H1 (cell line): ENCODE results near the gene NRM. TPM values are rescaled to one million over a fixed set of nuclear protein-coding genes. Genes with fewer than 3 reads are reported as not detected.

Experiments used
- CTCF ChIA-PET: fragments of 300-600 bp; sonication (Branson Sonifier 250); formaldehyde crosslinking; loops from one replicate; lab custom pipeline; 2021; ENCODE audit not compliant: partially characterized antibody; lab: Charles Lee
- POLR2A ChIA-PET: fragments of 300-600 bp; sonication (Branson Sonifier 250); formaldehyde crosslinking; loops from one replicate; lab custom pipeline; 2021; ENCODE audit warnings: inconsistent platforms; ENCODE audit not compliant: partially characterized antibody; lab: Charles Lee
- DNase-seq, 2 experiments: peaks; one replicate each; pipeline versions ENCODE4 v3.0.0 to v3.0.0-alpha.2; 2010 to 2022; ENCODE audit warnings: low spot score in 2 of 2, low read depth in 1 of 2, mixed read lengths in 1 of 2
- FAIRE-seq: peaks from 2 replicates; lab custom pipeline; 2011; peaks lifted over from hg19 to GRCh38; lab: Jason Lieb, UNC
- H2AFZ ChIP-seq: 2 replicates; pipeline ENCODE4 v1.8.1; 2012; ENCODE audit warnings: low read length, inconsistent platforms
- H2AK5ac ChIP-seq: 2 replicates; pipeline ENCODE4 v1.6.1; 2013; ENCODE audit warnings: low read depth, low read length
- H2BK120ac ChIP-seq: replicated peaks from 2 replicates; pipeline ENCODE3; 2013; ENCODE audit warnings: low read depth, low read length, inconsistent platforms
- H2BK12ac ChIP-seq: 2 replicates; pipeline ENCODE4 v1.6.1; 2013; ENCODE audit warnings: low read depth, low read length
- H2BK15ac ChIP-seq: 2 replicates; pipeline ENCODE4 v1.6.1; 2013; ENCODE audit warnings: low read length
- H2BK20ac ChIP-seq: 2 replicates; pipeline ENCODE4 v1.6.1; 2013; ENCODE audit warnings: low read length
- H2BK5ac ChIP-seq: 2 replicates; pipeline ENCODE4 v1.6.1; 2013; ENCODE audit warnings: low read depth, low read length
- H3K14ac ChIP-seq: 2 replicates; pipeline ENCODE4 v1.6.1; 2013; ENCODE audit warnings: inconsistent platforms; ENCODE audit not compliant: insufficient read length
- H3K18ac ChIP-seq: 2 replicates; pipeline ENCODE4 v1.6.1; 2013; ENCODE audit warnings: low read length; ENCODE audit errors: extremely low read depth
- H3K23ac ChIP-seq: 2 replicates; pipeline ENCODE4 v1.6.1; 2013; ENCODE audit warnings: inconsistent platforms; ENCODE audit not compliant: insufficient read length
- H3K23me2 ChIP-seq: 2 replicates; pipeline ENCODE4 v1.6.1; 2013; ENCODE audit warnings: low read depth, low read length
- H3K27ac ChIP-seq: 2 replicates; pipeline ENCODE4 v1.6.1; 2011; ENCODE audit warnings: low read depth, low read length, inconsistent platforms
- H3K27me3 ChIP-seq, 4 experiments: replicated peaks in 1 of 4; 1 replicate in 1 of 4; 2 replicates in 3 of 4; pipeline versions ENCODE4 v1.6.1 to v1.8.1; 2011 to 2013; ENCODE audit warnings: low read length in 3 of 4, mild to moderate bottlenecking in 3 of 4, inconsistent platforms in 2 of 4, mixed read lengths in 2 of 4, moderate library complexity in 1 of 4; ENCODE audit not compliant: control insufficient read depth in 3 of 4, insufficient read depth in 3 of 4; ENCODE audit errors: extremely low read depth in 1 of 4
- H3K36me3 ChIP-seq, 4 experiments: 2 replicates each; pipeline versions ENCODE4 v1.6.1 to v1.8.1; 2011 to 2013; ENCODE audit warnings: mild to moderate bottlenecking in 4 of 4, low read length in 3 of 4, moderate library complexity in 2 of 4, control low read depth in 1 of 4, inconsistent platforms in 1 of 4; ENCODE audit not compliant: insufficient read depth in 4 of 4, control insufficient read depth in 2 of 4
- H3K4ac ChIP-seq: replicated peaks from 2 replicates; pipeline ENCODE3; 2013; ENCODE audit warnings: low read length, low read depth, mixed read lengths, inconsistent platforms; ENCODE audit not compliant: insufficient read length
- H3K4me1 ChIP-seq, 4 experiments: replicated peaks in 1 of 4; 1 replicate in 1 of 4; 2 replicates in 3 of 4; pipeline versions ENCODE4 v1.6.1 to v1.8.1; 2011 to 2013; ENCODE audit warnings: low read length in 3 of 4, inconsistent platforms in 2 of 4, mixed read lengths in 1 of 4; ENCODE audit not compliant: insufficient read depth in 4 of 4, control insufficient read depth in 3 of 4
- H3K4me2 ChIP-seq, 2 experiments: 2 replicates each; pipeline versions ENCODE4 v1.6.1 to v1.8.1; 2011 to 2013; ENCODE audit warnings: low read depth in 2 of 2, low read length in 2 of 2, control low read depth in 1 of 2, inconsistent platforms in 1 of 2, mild to moderate bottlenecking in 1 of 2; ENCODE audit not compliant: insufficient read depth in 1 of 2
- H3K4me3 ChIP-seq, 4 experiments: fragments of 200-600, 300-600 bp in 1 of 4; sonication (generic), shearing (Covaris generic), sonication (Bioruptor Twin) in 1 of 4; 2 replicates each; pipeline versions ENCODE4 v1.5.1 to v1.8.1; 2011 to 2016; ENCODE audit warnings: low read length in 4 of 4, low read depth in 3 of 4, control low read depth in 2 of 4, inconsistent platforms in 2 of 4, mild to moderate bottlenecking in 2 of 4, mixed read lengths in 1 of 4, moderate library complexity in 1 of 4; ENCODE audit not compliant: insufficient read depth in 2 of 4; ENCODE audit errors: extremely low read depth in 1 of 4
- H3K56ac ChIP-seq: replicated peaks from 2 replicates; pipeline ENCODE3; 2013; ENCODE audit warnings: low read depth, mild to moderate bottlenecking, mixed read lengths, low read length, inconsistent platforms; ENCODE audit not compliant: insufficient read length
- H3K79me1 ChIP-seq: 2 replicates; pipeline ENCODE4 v1.6.1; 2013; ENCODE audit warnings: low read depth, low read length, control low read depth
- H3K79me2 ChIP-seq, 2 experiments: 2 replicates each; pipeline versions ENCODE4 v1.6.1 to v1.8.1; 2012 to 2013; ENCODE audit warnings: low read length in 2 of 2, mild to moderate bottlenecking in 2 of 2, inconsistent platforms in 1 of 2; ENCODE audit not compliant: insufficient read depth in 2 of 2, control insufficient read depth in 1 of 2
- H3K9ac ChIP-seq, 4 experiments: replicated peaks in 1 of 4; 1 replicate in 1 of 4; 2 replicates in 3 of 4; pipeline versions ENCODE4 v1.6.1 to v1.8.1; 2011 to 2013; ENCODE audit warnings: low read depth in 3 of 4, low read length in 3 of 4, control low read depth in 2 of 4, mild to moderate bottlenecking in 2 of 4, moderate library complexity in 2 of 4, inconsistent platforms in 1 of 4; ENCODE audit errors: extremely low read depth in 1 of 4
- H3K9me3 ChIP-seq, 2 experiments: 2 replicates each; pipeline versions ENCODE4 v1.6.1 to v1.8.1; 2012 to 2013; ENCODE audit warnings: mild to moderate bottlenecking in 2 of 2, moderate library complexity in 2 of 2, control low read depth in 1 of 2, inconsistent platforms in 1 of 2, low read depth in 1 of 2, low read length in 1 of 2, mixed read lengths in 1 of 2; ENCODE audit not compliant: insufficient read depth in 2 of 2
- H4K20me1 ChIP-seq, 2 experiments: replicated peaks in 1 of 2; 2 replicates each; pipeline versions ENCODE3 to v1.8.1; 2011 to 2013; ENCODE audit warnings: inconsistent platforms in 2 of 2, low read length in 2 of 2, mild to moderate bottlenecking in 1 of 2; ENCODE audit not compliant: insufficient read depth in 2 of 2, control insufficient read depth in 1 of 2
- H4K5ac ChIP-seq: 2 replicates; pipeline ENCODE4 v1.6.1; 2013; ENCODE audit warnings: low read length, low read depth, mixed read lengths, inconsistent platforms; ENCODE audit not compliant: insufficient read length
- H4K8ac ChIP-seq: 2 replicates; pipeline ENCODE4 v1.8.0; 2013; ENCODE audit warnings: mild to moderate bottlenecking, moderate library complexity, low read length, inconsistent platforms; ENCODE audit not compliant: insufficient read depth; ENCODE audit errors: extremely low read depth
- H4K91ac ChIP-seq: replicated peaks from 2 replicates; pipeline ENCODE3; 2013; ENCODE audit warnings: low read length, mixed read lengths, inconsistent platforms; ENCODE audit not compliant: insufficient read length
- BACH1 ChIP-seq: IDR thresholded peaks from 2 replicates; pipeline ENCODE4 v1.6.1; 2012; ENCODE audit warnings: low read length, improper control_type of control experiment
- JUND ChIP-seq: IDR thresholded peaks from 2 replicates; pipeline ENCODE4 v1.6.1; 2011; ENCODE audit warnings: mild to moderate bottlenecking, improper control_type of control experiment, low read length
- SRF ChIP-seq: IDR thresholded peaks from 2 replicates; pipeline ENCODE4 v1.6.1; 2011; ENCODE audit warnings: mild to moderate bottlenecking, low read depth, low read length, moderate library complexity
- TAF1 ChIP-seq: IDR thresholded peaks from 2 replicates; pipeline ENCODE4 v1.6.1; 2011; ENCODE audit warnings: mild to moderate bottlenecking, low read depth, low read length
- WGBS, 2 experiments: shearing (Covaris generic) in 1 of 2; methylation state at CpG; one replicate each; pipeline versions ENCODE4 v1.1.6 to v1.1.7; 2013 to 2015; ENCODE audit warnings: low lambda C conversion rate in 2 of 2, mixed read lengths in 2 of 2, inconsistent platforms in 1 of 2, low coverage in 1 of 2, missing lambda C conversion rate in 1 of 2; ENCODE audit not compliant: insufficient replicate concordance in 2 of 2, insufficient coverage in 1 of 2, insufficient read length in 1 of 2; ENCODE audit errors: extremely low coverage in 1 of 2, missing lambda C conversion rate in 1 of 2; 5-methylcytosine and 5-hydroxymethylcytosine counted together
- polyA plus RNA-seq, 7 experiments: library from polyadenylated mRNA; depleted of rRNA in 3 of 7; stranded (reverse) in 5 of 7; unstranded in 2 of 7; fragments of >200 nt in 5 of 7; fragments of 200-250 nt in 2 of 7; gene quantifications; 1 replicate in 5 of 7; 2 replicates in 1 of 7; 4 replicates in 1 of 7; pipeline versions ENCODE4 v1.2.1 to v1.2.3, GENCODE V29; 2011 to 2013; ENCODE audit warnings: missing spikeins in 2 of 7, mixed read lengths in 2 of 7
- total RNA-seq: library from RNA; stranded (reverse); fragmentation: NEBNext Ultra II Directional; extraction: Animal tissue kit (Norgen Biotek cat#: 25700); gene quantifications from 2 replicates; pipeline ENCODE4 v1.2.1, GENCODE V29; 2021

Gene NRM
- total and polyA plus RNA-seq, 2 of the 8 experiments (the other 6 are each of a cell fraction or from before 2014, with no cell fraction given): 27.3 to 50.4 TPM

GRCh38 chr6:30682143-30683117, 8.4 kb downstream of the NRM start:
- H3K18ac ChIP-seq: peak overlapping the region; percentile 48
- no peak overlapping the region for H3K14ac ChIP-seq
- H2AK5ac ChIP-seq: peak overlapping the region; percentile 42; the same call in 1 of the 2 replicates
- WGBS, 2 experiments: 51% methylated on average over 11 of the region's 11 CpGs; no CpG with 5 or more reads in 1 of the 2 experiments
- H3K79me1 ChIP-seq: peaks cover 4% of the 10 kb centered on the region; the same call in 1 of the 2 replicates
- no peak overlapping the region for H2AFZ ChIP-seq
- no peak overlapping the region; the same call in 1 of the 2 replicates for H2BK12ac ChIP-seq
- H3K23ac ChIP-seq: no peak overlapping the region
- H2BK120ac ChIP-seq: no peak overlapping the region
- H3K9me3 ChIP-seq: no peaks in the 10 kb centered on the region
- H4K8ac ChIP-seq: no peak overlapping the region
- CTCF ChIA-PET: interaction anchor here (0.6 to 11.0 kb wide), 7 partner anchors 9 to 141 kb away, joined by 3 to 147 read pairs (median 6); partner anchors contain the start of genes DHX16, FLOT1, MDC1 and NRM
- H3K4me2 ChIP-seq: peak overlapping the region; percentile 53 to 96
- H4K91ac ChIP-seq: peak overlapping the region; percentile 76
- H4K20me1 ChIP-seq: peaks cover 3 to 9% of the 10 kb centered on the region in 2 experiments
- peaks cover 7 to 32% (median 21%) of the 10 kb centered on the region in 4 experiments for H3K4me1 ChIP-seq
- peak overlapping the region; percentile 33 for H3K4ac ChIP-seq
- TF ChIP-seq SRF: peak; percentile 70
- TF ChIP-seq BACH1: no peak
- peak; percentile 79 for TF ChIP-seq JUND
- peak; percentile 24; the same call in 1 of the 2 replicates for TF ChIP-seq TAF1
- H2BK15ac ChIP-seq: 0 out of 2 replicates have a peak overlapping the region, but pooled peaks have one; percentile 40
- H2BK20ac ChIP-seq: peak overlapping the region; percentile 61; the same call in 1 of the 2 replicates
- H3K27ac ChIP-seq: 0 out of 2 replicates have a peak overlapping the region, but pooled peaks have one; percentile 42
- no peaks in the 10 kb centered on the region; a peak in 1 of 8 replicates for H3K36me3 ChIP-seq
- H2BK5ac ChIP-seq: peak overlapping the region; percentile 63; the same call in 1 of the 2 replicates
- no peaks in the 10 kb centered on the region for H3K27me3 ChIP-seq
- no peak overlapping the region for H4K5ac ChIP-seq
- peak overlapping the region in 2 of 4 experiments; percentile 10 to 44; a peak in 5 of 8 replicates for H3K4me3 ChIP-seq
- no peak overlapping the region for H3K56ac ChIP-seq
- H3K79me2 ChIP-seq: peaks cover 0 to 18% of the 10 kb centered on the region in 2 experiments; a peak in 3 of 4 replicates
- POLR2A ChIA-PET: interaction anchor here (0.5 to 18.7 kb wide), 9 partner anchors 11 to 141 kb away, joined by 3 to 388 read pairs (median 4); partner anchors contain the start of genes MDC1 and TUBB
- no peak for DNase-seq
- no peak for FAIRE-seq
- H3K9ac ChIP-seq: peak overlapping the region in 2 of 4 experiments; percentile 4 to 6; a peak in 1 of 7 replicates
- H3K23me2 ChIP-seq: peaks cover 10% of the 10 kb centered on the region
